ENCODE measurements around the gene TIAM2.

Gene TIAM2

GRCh38 chr6:155125906-155126305 is 130.8 kb downstream of the TIAM2 start:
- no peak for DNase-seq (ENCODE audit: low read depth, low spot score)
- Histone ChIP-seq H3K36me3 (ENCODE audit: control insufficient read depth, insufficient read depth, low read length) (no peaks in the 10 kb centered on the region), H3K27ac (ENCODE audit: low read length) (no peak overlapping the region), H3K9me3 (ENCODE audit: control insufficient read depth, insufficient read depth, low read length) (no peaks in the 10 kb centered on the region), H3K4me1 (ENCODE audit: control insufficient read depth, insufficient read depth, low read length) (peaks cover 3% of the 10 kb centered on the region; the same call in 1 of the 2 replicates), H3K4me3 (ENCODE audit: low read length) (no peak overlapping the region), H3K27me3 (ENCODE audit: control insufficient read depth, insufficient read depth, low read length) (no peaks in the 10 kb centered on the region)
- no CpG with 5 or more reads among the region's 2 CpGs for WGBS (ENCODE audit: insufficient coverage, insufficient read length)

- H3K4me3 ChIP-seq (ENCODE audit: low read length): no peak overlapping the region
- H3K27ac ChIP-seq (ENCODE audit: low read length): no peak overlapping the region
- no peaks in the 10 kb centered on the region for H3K27me3 ChIP-seq (ENCODE audit: control insufficient read depth, insufficient read depth, low read length)
- no CpG with 5 or more reads among the region's 10 CpGs for WGBS (ENCODE audit: insufficient coverage, insufficient read length)
- no peaks in the 10 kb centered on the region for H3K9me3 ChIP-seq (ENCODE audit: control insufficient read depth, insufficient read depth, low read length)
- peaks cover 1% of the 10 kb centered on the region; the same call in 1 of the 2 replicates for H3K4me1 ChIP-seq (ENCODE audit: control insufficient read depth, insufficient read depth, low read length)
- H3K36me3 ChIP-seq (ENCODE audit: control insufficient read depth, insufficient read depth, low read length): no peaks in the 10 kb centered on the region
- DNase-seq (ENCODE audit: low read depth, low spot score): no peak
Observed at GRCh38 chr6:155126727-155127439, 131.8 kb downstream of the TIAM2 start.

DNA sequence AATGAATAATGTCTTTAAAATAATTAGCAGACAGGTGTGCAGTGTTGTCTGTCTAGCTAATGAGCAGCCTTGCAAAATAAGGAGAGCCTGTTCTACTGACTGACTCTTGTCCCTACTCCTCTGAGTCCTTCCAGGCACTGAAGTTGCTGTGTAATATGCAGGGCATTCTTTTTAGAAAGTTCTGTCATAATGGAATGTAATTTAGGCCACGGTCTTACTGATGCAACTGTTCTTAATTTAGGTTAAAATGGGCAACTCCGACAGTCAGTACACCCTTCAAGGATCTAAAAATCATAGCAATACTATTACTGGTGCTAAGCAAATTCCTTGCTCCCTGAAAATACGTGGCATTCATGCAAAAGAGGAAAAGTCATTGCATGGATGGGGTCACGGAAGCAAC is 133.9 kb downstream of the TIAM2 start:
- H3K36me3 ChIP-seq (ENCODE audit: control insufficient read depth, insufficient read depth, low read length): no peaks in the 10 kb centered on the region
- DNase-seq (ENCODE audit: low read depth, low spot score): no peak
- WGBS (ENCODE audit: insufficient coverage, insufficient read length): no CpG with 5 or more reads among the region's 4 CpGs

DNA sequence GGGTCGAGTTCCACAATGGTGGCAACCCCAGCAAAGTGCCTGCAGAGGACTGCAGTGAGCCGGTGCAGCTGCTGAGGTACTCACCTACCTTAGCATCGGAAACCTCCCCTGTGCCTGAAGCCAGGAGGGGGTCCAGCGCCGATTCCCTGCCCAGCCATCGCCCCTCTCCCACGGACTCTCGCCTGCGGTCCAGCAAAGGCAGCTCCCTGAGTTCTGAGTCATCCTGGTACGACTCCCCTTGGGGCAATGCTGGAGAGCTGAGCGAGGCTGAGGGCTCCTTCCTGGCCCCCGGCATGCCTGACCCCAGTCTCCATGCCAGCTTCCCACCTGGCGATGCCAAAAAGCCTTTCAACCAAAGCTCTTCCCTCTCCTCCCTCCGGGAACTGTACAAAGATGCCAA is 134.6 kb downstream of the TIAM2 start:
- Histone ChIP-seq H3K27me3 (ENCODE audit: control insufficient read depth, insufficient read depth, low read length) (no peaks in the 10 kb centered on the region), H3K4me3 (ENCODE audit: low read length) (no peak overlapping the region), H3K4me1 (ENCODE audit: control insufficient read depth, insufficient read depth, low read length) (no peaks in the 10 kb centered on the region), H3K27ac (ENCODE audit: low read length) (no peak overlapping the region), H3K9me3 (ENCODE audit: control insufficient read depth, insufficient read depth, low read length) (no peaks in the 10 kb centered on the region), H3K36me3 (ENCODE audit: control insufficient read depth, insufficient read depth, low read length) (no peaks in the 10 kb centered on the region)
- no CpG with 5 or more reads among the region's 14 CpGs for WGBS (ENCODE audit: insufficient coverage, insufficient read length)
- DNase-seq (ENCODE audit: low read depth, low spot score): no peak

More for the DNA sequence above, 133.9 kb downstream of the TIAM2 start:
- Histone ChIP-seq H3K4me3 (ENCODE audit: low read length) (no peak overlapping the region), H3K27ac (ENCODE audit: low read length) (no peak overlapping the region), H3K27me3 (ENCODE audit: control insufficient read depth, insufficient read depth, low read length) (no peaks in the 10 kb centered on the region), H3K4me1 (ENCODE audit: control insufficient read depth, insufficient read depth, low read length) (no peaks in the 10 kb centered on the region), H3K9me3 (ENCODE audit: control insufficient read depth, insufficient read depth, low read length) (no peaks in the 10 kb centered on the region)

DNA sequence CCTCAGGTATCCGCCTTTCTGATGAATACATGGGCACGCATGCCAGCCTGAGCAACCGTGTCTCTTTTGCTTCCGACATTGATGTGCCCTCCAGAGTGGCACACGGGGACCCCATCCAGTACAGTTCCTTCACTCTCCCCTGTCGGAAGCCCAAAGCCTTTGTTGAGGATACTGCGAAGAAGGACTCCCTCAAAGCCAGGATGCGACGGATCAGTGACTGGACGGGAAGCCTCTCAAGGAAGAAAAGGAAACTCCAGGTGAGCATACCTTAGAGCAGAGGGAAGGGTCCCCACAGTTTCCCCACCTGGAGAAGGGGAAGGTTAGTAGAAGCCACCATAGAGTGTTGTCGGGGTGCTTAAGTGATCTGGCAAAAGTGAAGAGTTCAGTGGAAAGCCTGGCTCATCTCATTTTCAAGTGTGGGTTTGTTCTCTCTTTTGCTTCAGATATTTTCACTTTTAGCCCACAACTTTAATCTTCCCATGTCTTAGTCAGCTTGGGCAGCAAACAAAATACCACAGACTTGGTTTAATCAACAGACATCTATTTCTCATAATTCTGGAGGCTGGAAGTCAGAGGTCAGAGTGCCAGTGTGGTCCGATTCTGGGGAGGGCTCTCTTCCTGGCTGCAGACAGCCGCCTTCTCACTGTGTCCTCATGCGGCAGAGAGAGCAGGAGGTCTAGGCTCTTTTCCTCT is 135.2 kb downstream of the TIAM2 start:
- Histone ChIP-seq H3K4me3 (ENCODE audit: low read length) (no peak overlapping the region), H3K4me1 (ENCODE audit: control insufficient read depth, insufficient read depth, low read length) (no peaks in the 10 kb centered on the region), H3K36me3 (ENCODE audit: control insufficient read depth, insufficient read depth, low read length) (no peaks in the 10 kb centered on the region), H3K9me3 (ENCODE audit: control insufficient read depth, insufficient read depth, low read length) (no peaks in the 10 kb centered on the region), H3K27me3 (ENCODE audit: control insufficient read depth, insufficient read depth, low read length) (no peaks in the 10 kb centered on the region), H3K27ac (ENCODE audit: low read length) (no peak overlapping the region)
- DNase-seq (ENCODE audit: low read depth, low spot score): no peak
- no CpG with 5 or more reads among the region's 14 CpGs for WGBS (ENCODE audit: insufficient coverage, insufficient read length)

GRCh38 chr6:155132617-155133016 is 137.5 kb downstream of the TIAM2 start:
- no CpG with 5 or more reads among the region's 9 CpGs for WGBS (ENCODE audit: insufficient coverage, insufficient read length)
- DNase-seq (ENCODE audit: low read depth, low spot score): no peak

GRCh38 chr6:155141002-155141401 is 145.9 kb downstream of the TIAM2 start:
- no peaks in the 10 kb centered on the region for H3K27me3 ChIP-seq (ENCODE audit: control insufficient read depth, insufficient read depth, low read length)
- no peak for DNase-seq (ENCODE audit: low read depth, low spot score)
- no CpG with 5 or more reads among the region's 1 CpG for WGBS (ENCODE audit: insufficient coverage, insufficient read length)
- H3K4me3 ChIP-seq (ENCODE audit: low read length): no peak overlapping the region
- H3K9me3 ChIP-seq (ENCODE audit: control insufficient read depth, insufficient read depth, low read length): no peaks in the 10 kb centered on the region
- no peak overlapping the region for H3K27ac ChIP-seq (ENCODE audit: low read length)
- peaks cover 5% of the 10 kb centered on the region; the same call in 1 of the 2 replicates for H3K4me1 ChIP-seq (ENCODE audit: control insufficient read depth, insufficient read depth, low read length)
- H3K36me3 ChIP-seq (ENCODE audit: control insufficient read depth, insufficient read depth, low read length): no peaks in the 10 kb centered on the region

More at GRCh38 chr6:155132617-155133016, 137.5 kb downstream of the TIAM2 start:
- H3K4me1 ChIP-seq (ENCODE audit: control insufficient read depth, insufficient read depth, low read length): no peaks in the 10 kb centered on the region
- H3K4me3 ChIP-seq (ENCODE audit: low read length): no peak overlapping the region
- H3K36me3 ChIP-seq (ENCODE audit: control insufficient read depth, insufficient read depth, low read length): no peaks in the 10 kb centered on the region
- H3K27ac ChIP-seq (ENCODE audit: low read length): no peak overlapping the region
- no peaks in the 10 kb centered on the region for H3K9me3 ChIP-seq (ENCODE audit: control insufficient read depth, insufficient read depth, low read length)
- no peaks in the 10 kb centered on the region for H3K27me3 ChIP-seq (ENCODE audit: control insufficient read depth, insufficient read depth, low read length)

GRCh38 chr6:155141512-155141911 is 146.4 kb downstream of the TIAM2 start:
- Histone ChIP-seq H3K27ac (ENCODE audit: low read length) (no peak overlapping the region), H3K36me3 (ENCODE audit: control insufficient read depth, insufficient read depth, low read length) (no peaks in the 10 kb centered on the region), H3K4me1 (ENCODE audit: control insufficient read depth, insufficient read depth, low read length) (peaks cover 5% of the 10 kb centered on the region; the same call in 1 of the 2 replicates), H3K9me3 (ENCODE audit: control insufficient read depth, insufficient read depth, low read length) (no peaks in the 10 kb centered on the region), H3K27me3 (ENCODE audit: control insufficient read depth, insufficient read depth, low read length) (no peaks in the 10 kb centered on the region), H3K4me3 (ENCODE audit: low read length) (no peak overlapping the region)
- no peak for DNase-seq (ENCODE audit: low read depth, low spot score)
- WGBS (ENCODE audit: insufficient coverage, insufficient read length): no CpG with 5 or more reads among the region's 2 CpGs

GRCh38 chr6:155142168-155143028 is 147.3 kb downstream of the TIAM2 start:
- WGBS (ENCODE audit: insufficient coverage, insufficient read length): no CpG with 5 or more reads among the region's 13 CpGs

DNA sequence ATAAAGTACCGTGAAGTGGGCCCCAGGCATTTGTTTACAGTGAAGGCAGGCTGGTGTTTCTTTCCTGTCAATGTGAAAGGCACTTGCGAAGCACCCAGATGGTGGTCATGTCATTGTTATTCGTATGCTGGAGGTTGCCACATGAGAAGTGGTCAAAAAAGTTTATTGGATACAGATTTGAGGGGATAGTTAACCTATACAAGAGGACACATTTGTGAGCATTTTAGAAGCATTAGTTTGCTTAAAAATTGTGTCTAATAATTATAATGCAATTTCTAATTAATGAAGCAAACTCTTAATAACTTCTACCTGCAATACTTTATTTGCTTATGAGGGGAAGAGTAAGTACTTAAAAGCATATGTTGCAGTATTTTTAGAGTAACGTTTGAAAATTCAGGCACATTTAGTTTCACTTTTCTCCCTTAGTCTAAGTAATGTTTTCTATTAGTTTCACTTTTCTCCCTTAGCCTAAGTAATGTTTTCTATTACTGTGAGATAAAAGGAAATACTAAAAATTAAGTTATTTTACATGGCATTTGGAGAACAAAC is 148.0 kb downstream of the TIAM2 start:
- Histone ChIP-seq H3K36me3 (ENCODE audit: control insufficient read depth, insufficient read depth, low read length) (no peaks in the 10 kb centered on the region), H3K4me3 (ENCODE audit: low read length) (no peak overlapping the region), H3K4me1 (ENCODE audit: control insufficient read depth, insufficient read depth, low read length) (peaks cover 8% of the 10 kb centered on the region; the same call in 1 of the 2 replicates), H3K27ac (ENCODE audit: low read length) (no peak overlapping the region), H3K27me3 (ENCODE audit: control insufficient read depth, insufficient read depth, low read length) (no peaks in the 10 kb centered on the region), H3K9me3 (ENCODE audit: control insufficient read depth, insufficient read depth, low read length) (no peaks in the 10 kb centered on the region)
- WGBS (ENCODE audit: insufficient coverage, insufficient read length): no CpG with 5 or more reads among the region's 4 CpGs
- no peak for DNase-seq (ENCODE audit: low read depth, low spot score)

More at GRCh38 chr6:155142168-155143028, 147.3 kb downstream of the TIAM2 start:
- no peak overlapping the region for H3K27ac ChIP-seq (ENCODE audit: low read length)
- H3K27me3 ChIP-seq (ENCODE audit: control insufficient read depth, insufficient read depth, low read length): no peaks in the 10 kb centered on the region
- H3K4me3 ChIP-seq (ENCODE audit: low read length): no peak overlapping the region
- peaks cover 5% of the 10 kb centered on the region; the same call in 1 of the 2 replicates for H3K4me1 ChIP-seq (ENCODE audit: control insufficient read depth, insufficient read depth, low read length)
- DNase-seq (ENCODE audit: low read depth, low spot score): no peak
- H3K9me3 ChIP-seq (ENCODE audit: control insufficient read depth, insufficient read depth, low read length): no peaks in the 10 kb centered on the region
- no peaks in the 10 kb centered on the region for H3K36me3 ChIP-seq (ENCODE audit: control insufficient read depth, insufficient read depth, low read length)
